Prostate gland (tissue), 2 donors: ENCODE measurements around the gene TMPRSS9. TPM values are rescaled to one million over a fixed set of nuclear protein-coding genes. Genes with fewer than 3 reads are reported as not detected.
"Not testable (repeated sequence)": the region's sequence is repeated elsewhere in the genome, so short reads cannot be mapped to it uniquely, and the experiment has no call there.

ENCODE experiments used
- DNase-seq: peaks from one replicate; pipeline ENCODE4 v3.0.0-alpha.2; 2019; ENCODE audit warnings: low spot score
- H3K27ac ChIP-seq, 2 donors: fragments of 200-600 bp; sonication (generic); 2 replicates each; pipeline ENCODE4 v1.5.1; 2017 to 2019
- H3K27me3 ChIP-seq: fragments of 200-600 bp; sonication (generic); replicated peaks from 2 replicates; pipeline ENCODE4 v1.5.1; 2019; ENCODE audit not compliant: insufficient read depth
- H3K36me3 ChIP-seq, 2 donors: fragments of 200-600 bp; sonication (generic); 1 replicate in 1 of 2; 2 replicates in 1 of 2; pipeline versions ENCODE4 v1.5.1 to v1.8.1; 2017 to 2019
- H3K4me1 ChIP-seq: fragments of 200-600 bp; sonication (generic); replicated peaks from 2 replicates; pipeline ENCODE4 v1.5.1; 2019
- H3K4me3 ChIP-seq, 2 donors: fragments of 200-600 bp; sonication (generic); 2 replicates each; pipeline ENCODE4 v1.5.1; 2017 to 2019
- H3K9me3 ChIP-seq: fragments of 200-600 bp; sonication (generic); 2 replicates; pipeline ENCODE4 v1.5.1; 2017
- CTCF ChIP-seq, 4 experiments: fragments of 200-600 bp in 2 of 4; fragments of 450-650 bp in 2 of 4; sonication (generic) in 2 of 4; IDR thresholded peaks; 1 replicate in 3 of 4; 2 replicates in 1 of 4; pipeline ENCODE4 v1.5.1; 2016 to 2019; ENCODE audit warnings: antibody characterized with exemption in 4 of 4, mild to moderate bottlenecking in 2 of 4, moderate library complexity in 2 of 4
- POLR2A ChIP-seq: fragments of 450-650 bp; IDR thresholded peaks from one replicate; pipeline ENCODE4 v1.6.1; 2016; ENCODE audit warnings: antibody characterized with exemption, mild to moderate bottlenecking
- POLR2AphosphoS5 ChIP-seq: sonication (generic); formaldehyde crosslinking; IDR thresholded peaks from one replicate; pipeline ENCODE4 v1.6.1; 2017; ENCODE audit warnings: antibody characterized with exemption
- WGBS: methylation state at CpG from one replicate; pipeline ENCODE4 v1.1.5; 2018; 5-methylcytosine and 5-hydroxymethylcytosine counted together
- intact Hi-C: fragments of 100-400 bp; cut with DNase I; formaldehyde crosslinking; loops from one replicate; pipeline ENCODE4 v1.14.2; 2022
- total RNA-seq, 2 donors: library from RNA; depleted of rRNA; stranded (reverse); fragments of >200 nt; gene quantifications; one replicate each; pipeline ENCODE4 v1.1.0, GENCODE V29; 2016

TMPRSS9 gene
- total RNA-seq, 2 donors from 2014 or later = 0.14 to 2.2 TPM

GRCh38 chr19:2415973-2416319 is 55.9 kb downstream of the TMPRSS9 start:
- Histone ChIP-seq H3K9me3 (no peaks in the 10 kb centered on the region), H3K27me3 (no peaks in the 10 kb centered on the region), H3K27ac (no peak overlapping the region), H3K4me3 (no peak overlapping the region), H3K4me1 (no peaks in the 10 kb centered on the region), H3K36me3 (no peaks in the 10 kb centered on the region)
- no peak for DNase-seq
- intact Hi-C loops = no loop called here
- 63% methylated on average over 6 of the region's 6 CpGs for WGBS
- TF ChIP-seq CTCF (IDR thresholded peaks at IDR 0.05) = no peak
- TF ChIP-seq POLR2AphosphoS5 = no peak
- TF ChIP-seq POLR2A = no peak

GRCh38 chr19:2416321-2417097 is 56.4 kb downstream of the TMPRSS9 start:
- Histone ChIP-seq H3K36me3 (no peaks in the 10 kb centered on the region), H3K27ac (no peak overlapping the region), H3K4me1 (no peaks in the 10 kb centered on the region), H3K4me3 (no peak overlapping the region), H3K27me3 (no peaks in the 10 kb centered on the region), H3K9me3 (no peaks in the 10 kb centered on the region)
- TF ChIP-seq POLR2AphosphoS5 (no peak), POLR2A (no peak), CTCF (IDR thresholded peaks at IDR 0.05) (no peak)
- no peak for DNase-seq
- intact Hi-C loops = no loop called here
- WGBS = 95% methylated on average over 19 of the region's 19 CpGs

GRCh38 chr19:2417436-2417835 is 57.4 kb downstream of the TMPRSS9 start:
- intact Hi-C loops, H3K27me3 ChIP-seq, H3K9me3 ChIP-seq, H3K27ac ChIP-seq, H3K4me3 ChIP-seq, H3K4me1 ChIP-seq, DNase-seq, H3K36me3 ChIP-seq: not testable (repeated sequence)
- WGBS = 96% methylated on average over 8 of the region's 8 CpGs

- no peak for TF ChIP-seq CTCF (IDR thresholded peaks at IDR 0.05)
- no peak for TF ChIP-seq POLR2A
- TF ChIP-seq POLR2AphosphoS5 = no peak
- intact Hi-C loops = no loop called here
- Histone ChIP-seq H3K4me3 (no peak overlapping the region), H3K27ac (no peak overlapping the region), H3K4me1 (no peaks in the 10 kb centered on the region), H3K27me3 (no peaks in the 10 kb centered on the region), H3K9me3 (no peaks in the 10 kb centered on the region), H3K36me3 (no peaks in the 10 kb centered on the region)
- no peak for DNase-seq
- WGBS = 78% methylated on average over 13 of the region's 13 CpGs
Observed at GRCh38 chr19:2417881-2418406, 57.9 kb downstream of the TMPRSS9 start.

GRCh38 chr19:2419754-2420153 is 59.7 kb downstream of the TMPRSS9 start:
- Histone ChIP-seq H3K36me3 (peaks cover 0 to 3% of the 10 kb centered on the region in 2 donors), H3K9me3 (no peaks in the 10 kb centered on the region), H3K27me3 (no peaks in the 10 kb centered on the region), H3K4me3 (no peak overlapping the region), H3K4me1 (no peaks in the 10 kb centered on the region), H3K27ac (no peak overlapping the region)
- intact Hi-C loops = no loop called here
- DNase-seq = no peak
- 97% methylated on average over 7 of the region's 7 CpGs for WGBS
- TF ChIP-seq CTCF (IDR thresholded peaks at IDR 0.05) (no peak), POLR2A (no peak), POLR2AphosphoS5 (no peak)
